Upper lobe of left lung (tissue), 6 donors: ENCODE data around the gene KLRB1. TPM values are rescaled to one million over a fixed set of nuclear protein-coding genes. Genes with fewer than 3 reads are reported as not detected.
"Not testable (repeated sequence)": the region's sequence is repeated elsewhere in the genome, so short reads cannot be mapped to it uniquely, and the experiment has no call there.

Source experiments
- ATAC-seq, 2 donors: fragments of 200-7000 bp; cut with Tn5 transposase; one replicate each; pipeline ENCODE4 v1.9.1; 2022; ENCODE audit warnings: mild to moderate bottlenecking in 2 of 2, moderate library complexity in 2 of 2; ENCODE audit not compliant: low FRiP score in 2 of 2
- DNase-seq, 2 donors: peaks; one replicate each; pipeline ENCODE4 v3.0.0-alpha.2; 2019 to 2020
- H3K27ac ChIP-seq, 4 donors: fragments of 200-600 bp; sonication (generic); one replicate each; pipeline ENCODE4 v1.5.1; 2016 to 2019
- H3K27me3 ChIP-seq, 4 donors: fragments of 200-600 bp; sonication (generic); one replicate each; pipeline ENCODE4 v1.5.1; 2017 to 2019
- H3K36me3 ChIP-seq, 4 donors: fragments of 200-600 bp; sonication (generic); one replicate each; pipeline ENCODE4 v1.5.1; 2016 to 2019
- H3K4me1 ChIP-seq, 4 donors: fragments of 200-600 bp; sonication (generic); one replicate each; pipeline ENCODE4 v1.5.1; 2018 to 2019
- H3K4me3 ChIP-seq, 4 donors: fragments of 200-600 bp; sonication (generic); one replicate each; pipeline ENCODE4 v1.5.1; 2017 to 2019; ENCODE audit warnings: mild to moderate bottlenecking in 2 of 4, moderate library complexity in 1 of 4
- H3K9me3 ChIP-seq, 4 donors: fragments of 200-600 bp; sonication (generic); one replicate each; pipeline ENCODE4 v1.5.1; 2018 to 2019
- CTCF ChIP-seq, 6 experiments: fragments of 450-650 bp in 4 of 6; fragments of 200-600 bp in 2 of 6; sonication (generic) in 2 of 6; IDR thresholded peaks; one replicate each; pipeline ENCODE4 v1.5.1; 2016 to 2019; ENCODE audit warnings: antibody characterized with exemption in 6 of 6
- EP300 ChIP-seq, 4 donors: sonication (generic); formaldehyde crosslinking; IDR thresholded peaks; one replicate each; pipeline ENCODE4 v1.5.1; 2017; ENCODE audit warnings: antibody characterized with exemption in 4 of 4, control low read depth in 2 of 4
- POLR2A ChIP-seq, 4 donors: fragments of 450-650 bp; IDR thresholded peaks; one replicate each; pipeline ENCODE4 v1.5.1; 2016 to 2017; ENCODE audit warnings: antibody characterized with exemption in 4 of 4, mild to moderate bottlenecking in 2 of 4
- POLR2AphosphoS5 ChIP-seq, 2 donors: sonication (generic); formaldehyde crosslinking; IDR thresholded peaks; one replicate each; pipeline ENCODE4 v1.5.1; 2017; ENCODE audit warnings: antibody characterized with exemption in 2 of 2
- WGBS, 2 donors: methylation state at CpG; one replicate each; pipeline ENCODE4 v1.1.5; 2017 to 2018; 5-methylcytosine and 5-hydroxymethylcytosine counted together
- total RNA-seq, 6 donors: library from RNA; depleted of rRNA in 4 of 6; stranded (reverse); fragments of >200 nt in 4 of 6; gene quantifications; one replicate each; pipeline versions ENCODE4 v1.1.0 to v1.2.1, GENCODE V29; 2016 to 2021
- donor health status: DM: no; HTN: no; CAD: no; lungs with moderate emphysema.
- donor health status: DM: no; HTN: yes; CAD: no; lungs with severe emphysema.

Gene KLRB1
- total RNA-seq, 6 donors from 2014 or later: 1.3 to 7.6 (median 3.0) TPM; not detected in 1

DNA sequence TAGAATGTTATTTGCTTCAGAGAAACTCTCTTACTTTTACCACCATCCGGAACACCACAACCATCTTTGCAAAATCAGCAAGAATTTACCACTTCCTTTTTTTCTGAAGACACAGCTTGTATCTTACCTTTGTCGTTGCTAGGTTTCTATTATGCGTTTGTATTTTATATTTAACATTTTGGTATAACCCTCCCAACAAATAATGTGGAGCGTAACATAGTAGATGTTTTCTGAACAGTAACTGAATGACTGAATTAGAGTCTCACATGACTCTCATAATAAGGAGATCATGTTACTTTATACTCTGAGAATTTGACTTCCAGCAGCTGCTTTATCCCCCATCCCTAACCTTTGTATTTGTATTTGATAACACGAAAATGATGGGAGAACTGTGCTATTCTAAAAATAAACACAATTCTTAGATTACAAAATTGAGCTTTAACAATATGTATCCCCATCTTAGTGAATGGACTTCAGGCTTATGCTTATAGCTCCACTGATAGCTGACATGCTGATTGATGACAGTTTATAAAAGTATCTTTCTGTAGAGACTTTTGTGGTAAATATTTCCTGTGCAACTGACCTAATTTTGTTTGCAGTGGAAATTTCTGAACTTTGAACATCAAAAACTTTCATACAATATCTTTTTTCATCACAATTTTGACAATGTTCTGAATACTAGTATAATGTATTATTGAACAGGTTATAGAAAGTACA is 7.9 kb upstream of the KLRB1 start:
- H3K27me3 ChIP-seq: no peaks in the 10 kb centered on the region
- H3K4me3 ChIP-seq: no peak overlapping the region
- H3K4me1 ChIP-seq: no peaks in the 10 kb centered on the region
- 30 to 40% methylated on average over 5 of the region's 5 CpGs for WGBS, 2 donors
- peak in 1 of 2 donors; percentile 24 for ATAC-seq
- TF ChIP-seq CTCF (IDR thresholded peaks at IDR 0.05) (no peak), POLR2A (IDR thresholded peaks at IDR 0.05) (no peak), POLR2AphosphoS5 (IDR thresholded peaks at IDR 0.05) (no peak), EP300 (IDR thresholded peaks at IDR 0.05) (no peak)
- no peaks in the 10 kb centered on the region for H3K36me3 ChIP-seq
- DNase-seq: no peak
- peak overlapping the region in 1 of 4 donors; percentile 49 for H3K27ac ChIP-seq
- no peaks in the 10 kb centered on the region for H3K9me3 ChIP-seq

DNA sequence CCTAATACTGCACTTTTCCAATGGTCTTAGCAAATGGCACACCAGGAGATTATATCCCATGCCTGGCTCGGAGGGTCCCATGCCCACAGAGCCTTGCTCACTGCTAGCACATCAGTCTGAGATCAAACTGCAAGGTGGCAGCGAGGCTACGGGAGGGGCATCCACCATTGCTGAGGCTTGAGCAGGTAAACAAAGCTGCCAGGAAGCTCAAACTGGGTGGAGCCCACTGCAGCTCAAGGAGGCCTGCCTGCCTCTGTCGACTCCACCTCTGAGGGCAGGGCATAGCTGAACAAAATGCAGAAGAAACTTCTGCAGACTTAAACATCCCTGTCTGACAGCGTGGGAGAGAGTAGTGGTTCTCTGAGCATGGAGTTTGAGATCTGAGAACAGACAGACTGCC is 2.9 kb upstream of the KLRB1 start:
- not testable (repeated sequence) for H3K9me3 ChIP-seq, H3K36me3 ChIP-seq, H3K4me1 ChIP-seq, ATAC-seq, H3K27me3 ChIP-seq, DNase-seq, H3K27ac ChIP-seq, H3K4me3 ChIP-seq
- WGBS, 2 donors: 94 to 95% methylated on average over 5 of the region's 5 CpGs

DNA sequence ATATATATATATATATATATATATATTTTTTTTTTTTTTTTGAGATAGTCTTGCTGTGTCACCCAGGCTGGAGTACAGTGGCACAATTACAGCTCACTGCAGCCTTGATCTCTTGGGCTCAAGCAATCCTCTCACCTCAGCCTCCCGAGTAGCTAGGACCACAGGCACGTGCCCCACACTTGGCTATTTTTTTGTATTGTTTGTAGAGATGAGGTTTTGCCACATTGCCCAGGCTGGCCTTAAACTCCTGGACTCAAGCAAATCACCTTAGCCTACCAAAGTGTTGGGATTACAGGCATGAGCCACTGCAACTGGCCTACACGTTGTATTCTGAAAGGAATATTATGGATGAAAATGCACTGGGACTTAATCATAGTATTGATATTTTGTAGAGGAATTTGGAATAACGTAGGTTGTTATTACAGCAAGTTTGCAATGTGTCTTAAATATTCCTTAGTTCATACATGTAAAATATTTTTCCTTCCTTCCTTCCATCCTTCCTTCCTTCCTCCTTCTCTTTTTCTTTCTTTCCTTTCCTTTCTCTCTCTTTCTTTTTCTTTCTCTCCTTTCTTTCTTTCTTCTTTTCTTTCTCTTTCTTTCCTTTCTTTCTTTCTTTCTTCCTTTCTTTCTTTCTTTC is 862 bp downstream of the KLRB1 start:
- DNase-seq (no peak), ATAC-seq (no peak)
- no peak overlapping the region for H3K4me3 ChIP-seq
- H3K4me1 ChIP-seq: no peaks in the 10 kb centered on the region
- H3K36me3 ChIP-seq: no peaks in the 10 kb centered on the region
- WGBS, 2 donors: 83 to 86% methylated on average over 4 of the region's 4 CpGs
- H3K27me3 ChIP-seq: no peaks in the 10 kb centered on the region
- no peaks in the 10 kb centered on the region for H3K9me3 ChIP-seq
- H3K27ac ChIP-seq: no peak overlapping the region
- TF ChIP-seq POLR2AphosphoS5 (IDR thresholded peaks at IDR 0.05) (no peak), CTCF (IDR thresholded peaks at IDR 0.05) (no peak), POLR2A (IDR thresholded peaks at IDR 0.05) (no peak), EP300 (IDR thresholded peaks at IDR 0.05) (no peak)

- Histone ChIP-seq H3K4me3 (no peak overlapping the region), H3K4me1 (no peaks in the 10 kb centered on the region), H3K9me3 (no peaks in the 10 kb centered on the region), H3K27me3 (no peaks in the 10 kb centered on the region), H3K27ac (no peak overlapping the region), H3K36me3 (no peaks in the 10 kb centered on the region)
- DNase-seq: no peak
- TF ChIP-seq POLR2AphosphoS5 (IDR thresholded peaks at IDR 0.05): no peak
- TF ChIP-seq POLR2A (IDR thresholded peaks at IDR 0.05): no peak
- TF ChIP-seq CTCF (IDR thresholded peaks at IDR 0.05): no peak
- no peak for TF ChIP-seq EP300 (IDR thresholded peaks at IDR 0.05)
- no peak for ATAC-seq
- WGBS, 2 donors: 89 to 90% methylated on average over 3 of the region's 3 CpGs
These were observed 1.5 kb downstream of the KLRB1 start for GRCh38 chr12:9606247-9606646.

- H3K4me3 ChIP-seq: no peak overlapping the region
- ATAC-seq: no peak
- 94 to 95% methylated on average over 2 of the region's 2 CpGs for whole genome bisulfite sequencing, 2 donors
- H3K4me1 ChIP-seq: no peaks in the 10 kb centered on the region
- no peak for TF ChIP-seq CTCF (IDR thresholded peaks at IDR 0.05)
- TF ChIP-seq POLR2A (IDR thresholded peaks at IDR 0.05): no peak
- no peak for TF ChIP-seq POLR2AphosphoS5 (IDR thresholded peaks at IDR 0.05)
- no peak for TF ChIP-seq EP300 (IDR thresholded peaks at IDR 0.05)
- no peaks in the 10 kb centered on the region for H3K27me3 ChIP-seq
- H3K36me3 ChIP-seq: no peaks in the 10 kb centered on the region
- no peaks in the 10 kb centered on the region for H3K9me3 ChIP-seq
- H3K27ac ChIP-seq: no peak overlapping the region
- no peak for DNase-seq
These were observed 2.2 kb downstream of the KLRB1 start for GRCh38 chr12:9605483-9605882.
